Tibial nerve (tissue), 4 donors: ENCODE data around the gene AGAP9.
"Not testable (repeated sequence)": the region's sequence is repeated elsewhere in the genome, so short reads cannot be mapped to it uniquely, and the experiment has no call there.

Source experiments
- EP300 ChIP-seq, 2 donors: sonication (generic); formaldehyde crosslinking; IDR thresholded peaks; one replicate each; pipeline ENCODE4 v1.6.1; 2017; ENCODE audit warnings: antibody characterized with exemption in 2 of 2, mild to moderate bottlenecking in 1 of 2
- POLR2A ChIP-seq, 2 donors: fragments of 450-650 bp; IDR thresholded peaks; one replicate each; pipeline ENCODE4 v1.6.1; 2017; ENCODE audit warnings: antibody characterized with exemption in 2 of 2, mild to moderate bottlenecking in 2 of 2, moderate library complexity in 2 of 2
- TF ChIP-seq, protein P1 (sequence below), 5 experiments: fragments of 200-600 bp in 3 of 5; fragments of 450-650 bp in 2 of 5; sonication (generic) in 3 of 5; IDR thresholded peaks; one replicate each; pipeline ENCODE4 v1.5.1; 2016 to 2019; ENCODE audit warnings: antibody characterized with exemption in 5 of 5, mild to moderate bottlenecking in 3 of 5, moderate library complexity in 2 of 5

DNA sequence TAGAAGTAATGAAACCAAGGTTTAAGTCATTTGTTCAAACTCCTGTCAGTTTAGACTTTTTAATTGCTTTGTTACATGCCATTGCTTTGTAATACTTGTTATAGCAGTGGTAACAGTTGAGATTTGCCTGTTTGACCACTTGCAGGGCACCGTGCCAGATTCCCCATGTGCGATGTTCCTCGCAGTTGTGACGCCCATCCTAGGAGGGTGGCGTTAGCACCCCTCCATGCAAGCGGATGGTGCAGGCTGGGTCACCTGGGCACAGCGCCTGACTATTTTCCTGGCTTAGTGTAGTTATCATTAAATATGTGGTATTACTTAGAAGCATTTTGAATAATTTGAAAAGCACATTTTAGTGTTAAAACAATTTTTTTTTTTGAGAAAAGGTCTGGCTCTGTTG, 37.0 kb upstream of the AGAP9 start:
- TF ChIP-seq, protein P1, sequence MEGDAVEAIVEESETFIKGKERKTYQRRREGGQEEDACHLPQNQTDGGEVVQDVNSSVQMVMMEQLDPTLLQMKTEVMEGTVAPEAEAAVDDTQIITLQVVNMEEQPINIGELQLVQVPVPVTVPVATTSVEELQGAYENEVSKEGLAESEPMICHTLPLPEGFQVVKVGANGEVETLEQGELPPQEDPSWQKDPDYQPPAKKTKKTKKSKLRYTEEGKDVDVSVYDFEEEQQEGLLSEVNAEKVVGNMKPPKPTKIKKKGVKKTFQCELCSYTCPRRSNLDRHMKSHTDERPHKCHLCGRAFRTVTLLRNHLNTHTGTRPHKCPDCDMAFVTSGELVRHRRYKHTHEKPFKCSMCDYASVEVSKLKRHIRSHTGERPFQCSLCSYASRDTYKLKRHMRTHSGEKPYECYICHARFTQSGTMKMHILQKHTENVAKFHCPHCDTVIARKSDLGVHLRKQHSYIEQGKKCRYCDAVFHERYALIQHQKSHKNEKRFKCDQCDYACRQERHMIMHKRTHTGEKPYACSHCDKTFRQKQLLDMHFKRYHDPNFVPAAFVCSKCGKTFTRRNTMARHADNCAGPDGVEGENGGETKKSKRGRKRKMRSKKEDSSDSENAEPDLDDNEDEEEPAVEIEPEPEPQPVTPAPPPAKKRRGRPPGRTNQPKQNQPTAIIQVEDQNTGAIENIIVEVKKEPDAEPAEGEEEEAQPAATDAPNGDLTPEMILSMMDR (IDR thresholded peaks at IDR 0.05), result not testable (repeated sequence)
- not testable (repeated sequence) for TF ChIP-seq POLR2A, EP300 (IDR thresholded peaks at IDR 0.05)
